GM10248 (cell line): ENCODE measurements around the gene LAMTOR3.
A peak's percentile ranks its signal among the peaks of the same experiment; 100 is the strongest.

Source experiments
- CTCF ChIA-PET: fragments of 300-600 bp; sonication (Branson Sonifier 250); formaldehyde crosslinking; extraction: SDS; loops from one replicate; lab custom pipeline; 2021; ENCODE audit warnings: antibody characterized with exemption; lab: Yijun Ruan, JAX
- POLR2A ChIA-PET: fragments of 350-650 bp; sonication (Branson Sonifier 250); formaldehyde crosslinking; extraction: SDS; loops from one replicate; lab custom pipeline; 2020; ENCODE audit warnings: antibody characterized with exemption; lab: Yijun Ruan, JAX
- DNase-seq: peaks from one replicate; pipeline ENCODE4 v3.0.0; 2012; ENCODE audit errors: extremely low spot score
- TF ChIP-seq, protein P1 (sequence below): IDR thresholded peaks from 2 replicates; pipeline ENCODE4 v1.5.1; 2012; ENCODE audit warnings: mild to moderate bottlenecking, low read depth; ENCODE audit errors: extremely low read depth, missing control alignments, control extremely low read depth

LAMTOR3 gene

DNA sequence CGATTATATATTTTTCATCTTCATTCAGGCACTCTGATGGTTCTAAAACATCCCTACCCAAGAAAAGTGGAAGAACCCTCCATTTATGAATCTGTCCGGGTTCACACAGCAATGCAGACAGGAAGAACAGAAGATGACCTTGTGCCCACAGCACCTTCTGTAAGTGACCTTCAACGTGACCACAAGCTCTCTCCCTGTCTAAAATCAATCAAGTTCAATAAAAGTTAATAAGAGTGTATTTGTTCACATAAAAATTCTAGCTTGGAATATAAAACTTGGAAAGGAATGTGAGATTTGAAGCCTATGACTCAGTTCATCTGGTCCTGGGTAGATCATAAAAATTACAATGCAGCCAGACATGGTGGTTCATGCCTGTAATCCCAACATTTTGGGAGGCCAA is 41.0 kb downstream of the LAMTOR3 start:
- TF ChIP-seq, protein P1, sequence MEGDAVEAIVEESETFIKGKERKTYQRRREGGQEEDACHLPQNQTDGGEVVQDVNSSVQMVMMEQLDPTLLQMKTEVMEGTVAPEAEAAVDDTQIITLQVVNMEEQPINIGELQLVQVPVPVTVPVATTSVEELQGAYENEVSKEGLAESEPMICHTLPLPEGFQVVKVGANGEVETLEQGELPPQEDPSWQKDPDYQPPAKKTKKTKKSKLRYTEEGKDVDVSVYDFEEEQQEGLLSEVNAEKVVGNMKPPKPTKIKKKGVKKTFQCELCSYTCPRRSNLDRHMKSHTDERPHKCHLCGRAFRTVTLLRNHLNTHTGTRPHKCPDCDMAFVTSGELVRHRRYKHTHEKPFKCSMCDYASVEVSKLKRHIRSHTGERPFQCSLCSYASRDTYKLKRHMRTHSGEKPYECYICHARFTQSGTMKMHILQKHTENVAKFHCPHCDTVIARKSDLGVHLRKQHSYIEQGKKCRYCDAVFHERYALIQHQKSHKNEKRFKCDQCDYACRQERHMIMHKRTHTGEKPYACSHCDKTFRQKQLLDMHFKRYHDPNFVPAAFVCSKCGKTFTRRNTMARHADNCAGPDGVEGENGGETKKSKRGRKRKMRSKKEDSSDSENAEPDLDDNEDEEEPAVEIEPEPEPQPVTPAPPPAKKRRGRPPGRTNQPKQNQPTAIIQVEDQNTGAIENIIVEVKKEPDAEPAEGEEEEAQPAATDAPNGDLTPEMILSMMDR, result no peak
- ChIA-PET POLR2A (no interaction called here), CTCF (interaction anchor here (0.8 to 2.7 kb wide), 9 partner anchors 17 to 45 kb away, joined by 3 to 8 read pairs (median 3); no protein-coding TSS in a partner anchor)
- no peak for DNase-seq

DNA sequence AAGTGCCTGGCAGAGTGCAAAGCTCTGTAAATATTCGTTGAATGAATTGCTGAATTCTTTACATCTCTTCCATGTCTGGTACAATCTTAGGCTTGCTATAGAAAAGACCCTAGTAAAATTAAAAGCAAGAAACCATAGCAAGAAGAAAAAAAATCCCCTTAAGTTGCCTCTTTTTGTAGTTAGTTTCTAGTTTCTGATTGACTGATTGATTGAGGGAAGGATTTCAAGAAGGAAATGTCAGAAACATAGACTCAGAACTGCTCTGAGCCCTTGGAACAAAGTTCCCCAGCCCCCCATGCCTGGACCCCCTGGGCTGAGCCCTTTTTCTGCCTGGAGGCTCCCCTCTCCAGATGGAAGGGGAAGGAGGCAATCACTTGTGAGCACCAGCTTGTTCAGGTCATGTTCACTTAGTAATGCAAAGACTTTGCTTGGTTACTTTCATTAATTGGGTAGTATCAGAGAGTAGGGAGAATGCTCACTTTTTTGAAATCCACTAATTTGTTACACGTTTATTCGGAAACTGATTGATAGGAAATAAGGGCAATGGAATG is 42.0 kb downstream of the LAMTOR3 start:
- DNase-seq, result no peak
- POLR2A ChIA-PET, result interaction anchor here (0.7 kb wide), 1 partner anchor 42 kb away, joined by 4 read pairs; the partner anchor contains the start of gene LAMTOR3
- TF ChIP-seq, protein P1, result no peak
- CTCF ChIA-PET, result interaction anchor here (0.8 to 3.5 kb wide), 8 partner anchors 18 to 96 kb away, joined by 3 to 12 read pairs (median 6); no protein-coding TSS in a partner anchor

DNA sequence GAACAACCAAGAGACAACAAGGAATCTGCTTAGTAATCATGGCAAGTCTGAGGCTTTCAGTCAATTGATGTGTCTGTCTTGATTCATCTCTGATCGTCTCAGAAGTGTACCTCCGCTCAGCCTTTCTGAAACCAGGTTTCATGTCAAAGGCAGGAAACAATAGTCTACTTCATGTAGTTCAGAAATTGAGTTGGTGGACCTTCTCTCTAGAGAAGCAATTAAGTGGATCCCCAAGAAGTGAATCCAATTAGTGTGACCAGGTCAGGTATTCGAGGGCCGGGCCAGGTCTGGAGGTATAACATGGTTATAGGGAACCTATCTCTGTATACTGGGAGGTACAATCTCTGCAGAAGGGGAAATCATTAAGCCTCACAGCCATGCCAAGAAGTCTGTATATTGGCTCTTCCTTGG is 45.6 kb downstream of the LAMTOR3 start:
- TF ChIP-seq, protein P1, result no peak
- ChIA-PET CTCF (interaction anchor here (1.6 to 2.8 kb wide), 2 partner anchors 32 to 49 kb away, joined by 3 to 11 read pairs; partner anchors contain the start of gene DAPP1), POLR2A (no interaction called here)
- DNase-seq, result peak; percentile 40

DNA sequence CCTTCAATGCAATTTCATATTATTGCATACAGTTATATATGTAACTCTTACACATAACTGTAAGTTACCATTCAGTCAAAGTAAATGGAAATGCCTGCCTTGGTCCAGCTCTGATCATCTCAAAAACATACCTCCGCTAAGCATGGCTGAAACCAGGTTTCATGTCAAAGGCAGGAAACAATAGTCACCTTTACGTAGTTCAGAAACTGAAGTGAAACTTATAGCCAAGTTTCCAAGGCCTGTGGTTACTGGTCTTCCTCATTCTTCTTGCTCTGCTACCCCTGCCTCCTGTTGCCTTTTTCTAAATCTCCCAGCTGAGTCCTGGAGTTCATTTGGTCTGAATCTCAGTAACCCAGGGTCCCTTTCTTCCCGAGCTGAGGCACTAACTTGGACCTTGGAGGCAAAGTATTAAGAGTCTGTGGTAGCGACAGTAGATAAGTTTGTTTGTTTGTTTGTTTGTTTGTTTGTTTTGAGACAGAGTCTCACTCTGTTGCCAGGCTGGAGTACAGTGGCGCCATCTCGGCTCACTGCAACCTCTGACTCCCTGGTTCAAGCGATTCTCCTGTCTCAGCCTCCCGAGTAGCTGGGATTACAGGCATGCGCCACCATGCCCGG is 46.8 kb downstream of the LAMTOR3 start:
- peak; percentile 50 for DNase-seq
- POLR2A ChIA-PET, result interaction anchor here (0.7 kb wide), 1 partner anchor 30 kb away, joined by 3 read pairs; no protein-coding TSS in a partner anchor
- CTCF ChIA-PET, result interaction anchor here (0.9 to 4.1 kb wide), 8 partner anchors 10 to 101 kb away, joined by 3 to 13 read pairs (median 4); partner anchors contain the start of gene DAPP1
- TF ChIP-seq, protein P1, result no peak

DNA sequence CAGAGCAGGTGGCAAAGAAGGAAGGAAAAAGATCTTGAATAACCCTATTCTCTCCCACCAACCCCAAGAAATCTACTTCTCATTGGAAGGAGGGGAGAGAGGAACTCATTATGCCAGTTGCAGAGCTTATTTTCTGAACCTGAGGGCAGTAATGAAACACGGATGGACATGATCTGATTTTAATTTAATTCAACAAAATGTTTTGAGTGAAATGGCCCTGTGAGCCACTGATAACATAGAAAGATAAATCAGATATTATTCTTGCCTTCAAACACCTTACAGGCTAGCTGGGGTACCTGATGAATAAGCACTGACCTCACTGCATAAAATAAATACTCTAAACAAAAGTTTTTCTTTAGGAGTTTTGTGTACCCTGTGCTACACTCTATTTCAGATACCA is 47.3 kb downstream of the LAMTOR3 start:
- ChIA-PET CTCF (interaction anchor here (1.2 to 4.1 kb wide), 9 partner anchors 9 to 102 kb away, joined by 3 to 13 read pairs (median 4); partner anchors contain the start of gene DAPP1), POLR2A (interaction anchor here (1.6 kb wide), 1 partner anchor 103 kb away, joined by 5 read pairs; the partner anchor contains the start of gene H2AZ1)
- TF ChIP-seq, protein P1, result no peak
- DNase-seq, result no peak

DNA sequence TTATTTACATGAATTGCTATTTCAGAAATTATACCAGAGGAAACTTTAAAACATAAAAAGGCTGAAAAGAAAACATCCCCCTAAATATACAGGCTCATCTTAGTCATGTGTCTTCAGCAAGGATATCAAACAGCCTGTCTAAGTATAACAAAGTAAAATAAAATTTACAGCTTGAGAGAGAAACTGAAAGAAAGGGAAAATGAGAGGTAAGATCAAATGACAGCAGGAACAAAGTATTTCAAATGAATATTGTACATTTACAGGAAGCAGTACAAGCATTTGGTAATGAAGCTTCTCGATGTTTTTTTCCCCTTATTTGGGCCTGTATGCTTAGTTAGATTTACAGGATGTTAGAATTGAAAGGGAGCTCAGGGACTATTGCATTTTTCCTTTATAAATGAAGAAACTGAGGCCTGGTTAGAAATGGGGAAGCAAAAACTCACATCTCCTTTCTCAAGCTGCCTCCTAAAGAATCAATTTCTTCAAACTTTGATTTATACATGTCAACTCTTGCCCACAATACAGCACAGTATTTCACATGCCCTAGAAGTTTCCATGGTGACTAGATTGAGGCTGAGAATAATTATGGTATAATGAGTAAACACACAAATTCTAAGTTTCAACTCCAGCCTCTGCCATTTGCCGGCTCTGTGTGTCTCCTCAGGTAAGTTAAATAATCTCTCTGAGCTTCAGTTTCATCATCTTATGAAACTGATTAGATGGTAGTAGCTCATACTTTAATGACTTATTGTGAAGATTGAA is 48.3 kb downstream of the LAMTOR3 start:
- ChIA-PET CTCF (interaction anchor here (0.7 to 4.1 kb wide), 7 partner anchors 8 to 283 kb away, joined by 3 to 13 read pairs (median 3); partner anchors contain the start of genes DAPP1 and TRMT10A), POLR2A (interaction anchor here (1.6 kb wide), 1 partner anchor 104 kb away, joined by 5 read pairs; the partner anchor contains the start of gene H2AZ1)
- DNase-seq, result no peak
- TF ChIP-seq, protein P1, result no peak
